ENCODE data around the gene SERPING1.

SERPING1 gene

DNA sequence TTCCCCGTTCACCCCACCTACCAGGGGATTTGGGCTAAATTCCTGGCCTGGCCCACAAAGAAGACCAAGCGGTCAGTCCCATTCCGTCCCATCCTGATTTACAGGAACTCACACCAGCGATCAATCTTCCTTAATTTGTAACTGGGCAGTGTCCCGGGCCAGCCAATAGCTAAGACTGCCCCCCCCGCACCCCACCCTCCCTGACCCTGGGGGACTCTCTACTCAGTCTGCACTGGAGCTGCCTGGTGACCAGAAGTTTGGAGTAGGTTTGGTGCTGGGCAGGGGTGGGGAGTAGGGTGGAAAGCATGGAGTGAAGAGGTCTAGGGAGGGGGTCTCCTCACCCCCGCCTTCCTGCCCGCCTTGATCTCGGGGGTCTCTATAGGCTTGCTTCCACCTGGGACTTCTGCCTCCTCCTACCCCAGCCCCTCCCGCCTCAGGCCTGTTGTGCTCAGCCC, at the start of gene SERPING1:
Gene SERPING1 (plus strand): TSS at position 225 of the 455 bp plus-strand sequence. CDS start 586 bp downstream, outside the sequence.
- DNase-seq (ENCODE audit: low spot score) = no peak
- TF ChIP-seq, protein P1, sequence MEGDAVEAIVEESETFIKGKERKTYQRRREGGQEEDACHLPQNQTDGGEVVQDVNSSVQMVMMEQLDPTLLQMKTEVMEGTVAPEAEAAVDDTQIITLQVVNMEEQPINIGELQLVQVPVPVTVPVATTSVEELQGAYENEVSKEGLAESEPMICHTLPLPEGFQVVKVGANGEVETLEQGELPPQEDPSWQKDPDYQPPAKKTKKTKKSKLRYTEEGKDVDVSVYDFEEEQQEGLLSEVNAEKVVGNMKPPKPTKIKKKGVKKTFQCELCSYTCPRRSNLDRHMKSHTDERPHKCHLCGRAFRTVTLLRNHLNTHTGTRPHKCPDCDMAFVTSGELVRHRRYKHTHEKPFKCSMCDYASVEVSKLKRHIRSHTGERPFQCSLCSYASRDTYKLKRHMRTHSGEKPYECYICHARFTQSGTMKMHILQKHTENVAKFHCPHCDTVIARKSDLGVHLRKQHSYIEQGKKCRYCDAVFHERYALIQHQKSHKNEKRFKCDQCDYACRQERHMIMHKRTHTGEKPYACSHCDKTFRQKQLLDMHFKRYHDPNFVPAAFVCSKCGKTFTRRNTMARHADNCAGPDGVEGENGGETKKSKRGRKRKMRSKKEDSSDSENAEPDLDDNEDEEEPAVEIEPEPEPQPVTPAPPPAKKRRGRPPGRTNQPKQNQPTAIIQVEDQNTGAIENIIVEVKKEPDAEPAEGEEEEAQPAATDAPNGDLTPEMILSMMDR (IDR thresholded peaks at IDR 0.05; ENCODE audit: borderline replicate concordance, control extremely low read depth, extremely low read depth, insufficient read depth, missing control alignments) = no peak
- in situ Hi-C loops (cut with MboI; ENCODE audit: low sequenced_read_pairs, unreplicated experiment) = no loop called here

DNA sequence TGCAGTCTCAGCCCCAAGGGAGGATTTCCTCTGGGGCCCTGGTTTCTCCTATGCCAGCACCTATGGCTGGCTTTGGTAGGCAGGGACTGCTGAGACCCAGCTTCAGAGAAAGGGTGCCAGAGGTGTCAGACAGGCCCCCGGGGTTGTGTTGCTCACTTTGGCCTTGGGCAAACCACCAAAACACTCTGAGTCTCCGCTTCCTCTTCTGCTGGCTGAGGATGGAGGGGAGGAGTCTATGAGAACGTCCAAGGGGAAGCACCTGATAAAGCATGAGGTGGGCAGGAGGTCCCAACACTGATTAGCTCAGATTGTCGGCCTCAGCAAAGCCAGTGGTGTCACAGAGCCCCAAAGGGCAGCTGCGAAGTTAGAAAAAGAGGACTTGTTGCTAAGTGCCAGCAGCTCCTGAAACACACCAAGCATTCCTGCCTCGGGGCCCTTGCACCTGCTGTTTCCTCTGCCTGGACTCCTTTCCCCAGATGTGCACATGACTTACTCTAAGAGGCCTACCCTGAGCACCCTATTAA, 49.6 kb upstream of the SERPING1 start:
- TF ChIP-seq, protein P1 (IDR thresholded peaks at IDR 0.05; ENCODE audit: borderline replicate concordance, control extremely low read depth, extremely low read depth, insufficient read depth, missing control alignments) = no peak
- peak; percentile 82 for DNase-seq (ENCODE audit: low spot score)
- in situ Hi-C loops (cut with MboI; ENCODE audit: low sequenced_read_pairs, unreplicated experiment) = no loop called here

DNA sequence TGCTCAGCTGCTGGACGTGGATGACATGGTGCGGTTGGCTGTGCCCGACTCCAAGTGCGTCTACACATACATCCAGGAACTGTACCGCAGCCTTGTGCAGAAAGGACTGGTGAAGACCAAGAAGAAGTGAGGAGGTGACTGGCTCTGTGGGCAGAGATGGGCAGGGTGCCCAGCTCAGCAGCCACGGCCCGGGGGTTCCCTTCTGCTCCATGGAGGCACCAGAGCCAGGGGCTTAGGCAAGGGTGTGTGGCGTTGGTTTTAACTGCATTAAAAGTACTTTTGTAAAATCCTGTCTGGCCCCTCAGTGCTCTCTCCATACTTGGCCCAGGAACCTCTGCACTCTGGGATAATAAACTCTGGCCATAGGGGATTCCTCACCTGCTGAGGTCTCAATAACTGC, 47.5 kb upstream of the SERPING1 start:
- TF ChIP-seq, protein P1 (IDR thresholded peaks at IDR 0.05; ENCODE audit: borderline replicate concordance, control extremely low read depth, extremely low read depth, insufficient read depth, missing control alignments) = no peak
- no peak for DNase-seq (ENCODE audit: low spot score)
- in situ Hi-C loops (cut with MboI; ENCODE audit: low sequenced_read_pairs, unreplicated experiment) = no loop called here

DNA sequence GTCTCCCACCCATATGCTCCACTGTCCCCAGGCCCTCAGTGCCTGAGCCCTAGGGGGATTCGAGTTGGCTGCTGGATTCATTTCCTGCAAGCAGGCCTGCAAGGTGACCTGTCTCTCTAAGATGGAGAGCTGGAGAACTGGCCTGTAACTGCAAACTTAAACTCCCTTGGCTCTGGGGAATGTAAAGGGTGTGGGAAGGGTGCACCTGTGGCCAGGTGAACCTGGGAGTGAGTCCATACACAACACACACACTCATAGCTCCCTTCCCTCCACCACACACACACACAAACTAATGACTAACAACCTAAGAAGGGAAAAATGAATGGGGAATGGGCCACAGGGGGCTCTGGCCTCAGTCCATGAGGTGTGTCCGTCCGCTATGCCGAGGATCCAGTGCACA, 45.5 kb upstream of the SERPING1 start:
- no peak for DNase-seq (ENCODE audit: low spot score)
- in situ Hi-C loops (cut with MboI; ENCODE audit: low sequenced_read_pairs, unreplicated experiment) = no loop called here
- TF ChIP-seq, protein P1 (IDR thresholded peaks at IDR 0.05; ENCODE audit: borderline replicate concordance, control extremely low read depth, extremely low read depth, insufficient read depth, missing control alignments) = no peak

DNA sequence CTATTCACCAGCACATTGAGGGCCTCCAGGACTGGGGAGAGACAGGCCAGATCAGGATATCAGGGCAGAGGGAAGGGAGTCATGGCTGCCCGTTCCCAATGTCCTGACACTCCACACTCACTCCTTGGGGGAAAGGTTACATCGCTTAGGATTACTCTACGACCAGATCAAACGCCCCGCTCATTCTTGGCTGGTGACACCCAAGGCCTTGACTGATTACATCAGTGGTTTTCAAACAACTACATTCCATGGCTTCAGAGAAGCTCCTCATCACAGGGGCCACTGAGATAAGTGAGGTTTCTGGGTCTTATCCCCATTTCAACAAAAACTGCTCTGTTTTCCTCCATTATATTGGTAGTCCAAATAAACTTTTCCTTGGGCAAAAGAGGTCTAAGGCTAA, 45.0 kb upstream of the SERPING1 start:
- in situ Hi-C loops (cut with MboI; ENCODE audit: low sequenced_read_pairs, unreplicated experiment) = no loop called here
- TF ChIP-seq, protein P1 (IDR thresholded peaks at IDR 0.05; ENCODE audit: borderline replicate concordance, control extremely low read depth, extremely low read depth, insufficient read depth, missing control alignments) = no peak
- DNase-seq (ENCODE audit: low spot score) = no peak

DNA sequence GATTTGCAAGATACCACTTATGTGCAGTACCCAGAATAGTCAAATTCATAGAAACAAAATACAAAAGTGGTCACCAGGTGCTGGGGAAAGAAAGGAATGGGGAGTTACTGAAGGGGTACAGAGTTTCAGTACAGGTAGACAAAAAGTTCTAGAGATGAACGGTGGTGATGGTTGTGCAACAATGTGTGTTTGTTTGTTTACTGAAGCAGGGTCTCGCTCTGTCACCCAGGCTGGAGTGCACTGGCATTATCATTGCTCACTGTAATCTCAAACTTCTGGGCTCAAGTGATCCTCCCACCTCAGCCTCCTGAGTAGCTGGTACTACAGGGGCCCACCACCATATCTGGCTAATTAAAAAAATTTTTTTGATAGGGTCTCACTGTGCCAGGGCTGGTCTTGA, 42.1 kb upstream of the SERPING1 start:
- TF ChIP-seq, protein P1 (IDR thresholded peaks at IDR 0.05; ENCODE audit: borderline replicate concordance, control extremely low read depth, extremely low read depth, insufficient read depth, missing control alignments) = no peak
- in situ Hi-C loops (cut with MboI; ENCODE audit: low sequenced_read_pairs, unreplicated experiment) = no loop called here
- no peak for DNase-seq (ENCODE audit: low spot score)

Measured in GM13976 (cell line).